PC-9 (cell line): ENCODE data around the gene ZNF160. TPM values are rescaled to one million over a fixed set of nuclear protein-coding genes. Genes with fewer than 3 reads are reported as not detected.

Experiments used
- BruUV-seq: library from RNA; stranded (reverse); fragments of 400-500 nt; replicated peaks from 2 replicates; lab custom pipeline; 2021; lab: Mats Ljungman, UMichigan
- CTCF ChIA-PET: fragments of 300-600 bp; sonication (Branson Sonifier 250); formaldehyde crosslinking; loops from one replicate; lab custom pipeline; 2022; ENCODE audit warnings: antibody characterized with exemption; lab: Charles Lee
- POLR2A ChIA-PET: fragments of 300-600 bp; sonication (Branson Sonifier 250); formaldehyde crosslinking; loops from one replicate; lab custom pipeline; 2022; ENCODE audit warnings: antibody characterized with exemption; ENCODE audit not compliant: unreplicated experiment; lab: Charles Lee
- DNase-seq, 2 experiments: peaks; one replicate each; pipeline versions ENCODE4 v3.0.0 to v3.0.0-alpha.2; 2015 to 2022; ENCODE audit warnings: mixed read lengths in 1 of 2
- H2AFZ ChIP-seq: fragments of 200-600 bp; sonication (generic); 2 replicates; pipeline ENCODE4 v1.8.1; 2017; ENCODE audit warnings: antibody characterized with exemption
- H3F3A ChIP-seq: fragments of 200-600 bp; sonication (generic); 2 replicates; pipeline ENCODE4 v1.8.1; 2017; ENCODE audit warnings: antibody characterized with exemption, mild to moderate bottlenecking, low read depth; ENCODE audit not compliant: insufficient read depth
- H3K27ac ChIP-seq: fragments of 200-600 bp; sonication (generic); 2 replicates; pipeline ENCODE4 v1.6.1; 2016; ENCODE audit warnings: mixed run types
- H3K27me3 ChIP-seq: fragments of 200-600 bp; sonication (generic); 2 replicates; pipeline ENCODE4 v1.6.1; 2016; ENCODE audit warnings: low read depth, mixed run types; ENCODE audit not compliant: insufficient read depth
- H3K36me3 ChIP-seq: fragments of 200-600 bp; sonication (generic); 2 replicates; pipeline ENCODE4 v1.6.1; 2016; ENCODE audit warnings: low read depth, mixed run types
- H3K4me1 ChIP-seq: fragments of 200-600 bp; sonication (generic); replicated peaks from 2 replicates; pipeline ENCODE4 v1.6.1; 2016; ENCODE audit warnings: mixed run types; ENCODE audit not compliant: insufficient read depth
- H3K4me2 ChIP-seq: fragments of 200-600 bp; sonication (generic); 2 replicates; pipeline ENCODE4 v1.6.1; 2017; ENCODE audit warnings: mixed run types
- H3K4me3 ChIP-seq: fragments of 200-600 bp; sonication (generic); 2 replicates; pipeline ENCODE4 v1.6.1; 2016; ENCODE audit warnings: mixed run types
- H3K79me2 ChIP-seq: fragments of 200-600 bp; sonication (generic); 2 replicates; pipeline ENCODE4 v1.6.1; 2017; ENCODE audit warnings: low read depth, mixed run types
- H3K9me2 ChIP-seq: fragments of 200-600 bp; sonication (generic); 2 replicates; pipeline ENCODE4 v1.8.1; 2017; ENCODE audit warnings: mild to moderate bottlenecking; ENCODE audit not compliant: insufficient read depth
- H3K9me3 ChIP-seq: fragments of 200-600 bp; sonication (generic); 2 replicates; pipeline ENCODE4 v1.8.1; 2016; ENCODE audit warnings: low read depth; ENCODE audit not compliant: insufficient read depth
- H4K20me1 ChIP-seq: fragments of 200-600 bp; sonication (generic); 2 replicates; pipeline ENCODE4 v1.8.1; 2017; ENCODE audit not compliant: insufficient read depth
- CTCF ChIP-seq: fragments of 200-600 bp; sonication (generic); conservative IDR thresholded peaks from 2 replicates; pipeline ENCODE4 v1.6.1; 2017; ENCODE audit warnings: mixed run types, antibody characterized with exemption, mild to moderate bottlenecking, moderate library complexity
- EZH2 ChIP-seq: fragments of 200-600 bp; sonication (generic); IDR thresholded peaks from 2 replicates; pipeline ENCODE4 v1.8.0; 2017; ENCODE audit warnings: antibody characterized with exemption, low read depth
- intact Hi-C: fragments of 100-400 bp; cut with micrococcal nuclease; formaldehyde crosslinking; loops from one replicate; pipeline ENCODE4 v1.10.0; 2022; ENCODE audit not compliant: unreplicated experiment
- total RNA-seq: library from RNA; stranded (reverse); gene quantifications from 2 replicates; pipeline ENCODE4 v1.2.3, GENCODE V29; 2021

ZNF160 gene
- total RNA-seq, 1 experiment from 2014 or later: 27.4 TPM

- Histone ChIP-seq H3K27me3 (no peaks in the 10 kb centered on the region), H3F3A (no peaks in the 10 kb centered on the region; the same call in 1 of the 2 replicates), H2AFZ (no peak overlapping the region), H3K27ac (no peak overlapping the region), H3K36me3 (peaks cover 8% of the 10 kb centered on the region), H3K79me2 (no peaks in the 10 kb centered on the region), H3K4me2 (no peak overlapping the region), H4K20me1 (no peaks in the 10 kb centered on the region), H3K4me3 (no peak overlapping the region), H3K4me1 (no peaks in the 10 kb centered on the region), H3K9me2 (no peaks in the 10 kb centered on the region), H3K9me3 (peaks cover 73% of the 10 kb centered on the region)
- TF ChIP-seq EZH2 (no peak), CTCF (no peak)
- CTCF ChIA-PET: no interaction called here
- POLR2A ChIA-PET: no interaction called here
- no peak for DNase-seq
- BruUV-seq: no TSS peak
- intact Hi-C loops: no loop called here
Observed at GRCh38 chr19:53136432-53136831, 33.2 kb upstream of the ZNF160 start.

GRCh38 chr19:53132141-53132991 is 29.1 kb upstream of the ZNF160 start, which contains the start of gene ZNF415:
Gene ZNF415, minus strand, starts transcription at chr19:53132910. Its CDS starts 10,234 bp downstream, at chr19:53122676.
- H3K9me3 ChIP-seq: peaks cover 34% of the 10 kb centered on the region
- TF ChIP-seq CTCF (no peak), EZH2 (no peak)
- ChIA-PET POLR2A (interaction anchor here (0.7 kb wide), 1 partner anchor 17 kb away, joined by 3 read pairs; no protein-coding TSS in a partner anchor), CTCF (no interaction called here)
- H3K9me2 ChIP-seq: no peaks in the 10 kb centered on the region
- BruUV-seq: TSS peak; percentile 67
- no peaks in the 10 kb centered on the region for H4K20me1 ChIP-seq
- peak within 1 kb of the TSS; percentile 72 for H3K4me2 ChIP-seq
- intact Hi-C loops: no loop called here
- H3F3A ChIP-seq: no peaks in the 10 kb centered on the region
- peak within 1 kb of the TSS; percentile 52; the same call in 1 of the 2 replicates for H3K4me3 ChIP-seq
- no peaks in the 10 kb centered on the region for H3K36me3 ChIP-seq
- no peak within 1 kb of the TSS for H3K27ac ChIP-seq
- H2AFZ ChIP-seq: peak within 1 kb of the TSS; percentile 74
- H3K4me1 ChIP-seq: no peaks in the 10 kb centered on the region
- H3K27me3 ChIP-seq: no peaks in the 10 kb centered on the region
- H3K79me2 ChIP-seq: no peaks in the 10 kb centered on the region
- peak; percentile 70 to 86 for DNase-seq

GRCh38 chr19:53131727-53132126 is 28.5 kb upstream of the ZNF160 start:
- peak overlapping the region; percentile 74; the same call in 1 of the 2 replicates for H2AFZ ChIP-seq
- H3K79me2 ChIP-seq: no peaks in the 10 kb centered on the region
- peak overlapping the region; percentile 52; the same call in 1 of the 2 replicates for H3K4me3 ChIP-seq
- no peaks in the 10 kb centered on the region for H3K27me3 ChIP-seq
- BruUV-seq: no TSS peak
- no peaks in the 10 kb centered on the region for H4K20me1 ChIP-seq
- H3K9me2 ChIP-seq: no peaks in the 10 kb centered on the region
- intact Hi-C loops: no loop called here
- no peaks in the 10 kb centered on the region for H3K36me3 ChIP-seq
- TF ChIP-seq EZH2 (no peak), CTCF (no peak)
- no peaks in the 10 kb centered on the region for H3K4me1 ChIP-seq
- peak in 1 of 2 experiments; percentile 2 for DNase-seq
- no peaks in the 10 kb centered on the region for H3F3A ChIP-seq
- peaks cover 28% of the 10 kb centered on the region for H3K9me3 ChIP-seq
- ChIA-PET CTCF (no interaction called here), POLR2A (no interaction called here)
- peak overlapping the region; percentile 72 for H3K4me2 ChIP-seq
- H3K27ac ChIP-seq: no peak overlapping the region
